Keratinocyte (primary cell): ENCODE measurements around the gene BID.

Source experiments
- EZH2 ChIP-seq: IDR thresholded peaks from one replicate; pipeline ENCODE4 v1.6.1; 2012; ENCODE audit warnings: inconsistent platforms, mild to moderate bottlenecking, low read length, moderate library complexity
- TF ChIP-seq, protein P1 (sequence below), 3 experiments: IDR thresholded peaks in 1 of 3; conservative IDR thresholded peaks in 1 of 3; optimal IDR thresholded peaks in 1 of 3; 2 replicates in 2 of 3; 3 replicates in 1 of 3; pipeline versions ENCODE3 to v1.5.1; 2011; ENCODE audit warnings: low read length in 3 of 3, mild to moderate bottlenecking in 3 of 3, moderate library complexity in 2 of 3, control low read depth in 1 of 3, inconsistent platforms in 1 of 3; ENCODE audit not compliant: insufficient read depth in 2 of 3; ENCODE audit errors: extremely low read depth in 1 of 3

DNA sequence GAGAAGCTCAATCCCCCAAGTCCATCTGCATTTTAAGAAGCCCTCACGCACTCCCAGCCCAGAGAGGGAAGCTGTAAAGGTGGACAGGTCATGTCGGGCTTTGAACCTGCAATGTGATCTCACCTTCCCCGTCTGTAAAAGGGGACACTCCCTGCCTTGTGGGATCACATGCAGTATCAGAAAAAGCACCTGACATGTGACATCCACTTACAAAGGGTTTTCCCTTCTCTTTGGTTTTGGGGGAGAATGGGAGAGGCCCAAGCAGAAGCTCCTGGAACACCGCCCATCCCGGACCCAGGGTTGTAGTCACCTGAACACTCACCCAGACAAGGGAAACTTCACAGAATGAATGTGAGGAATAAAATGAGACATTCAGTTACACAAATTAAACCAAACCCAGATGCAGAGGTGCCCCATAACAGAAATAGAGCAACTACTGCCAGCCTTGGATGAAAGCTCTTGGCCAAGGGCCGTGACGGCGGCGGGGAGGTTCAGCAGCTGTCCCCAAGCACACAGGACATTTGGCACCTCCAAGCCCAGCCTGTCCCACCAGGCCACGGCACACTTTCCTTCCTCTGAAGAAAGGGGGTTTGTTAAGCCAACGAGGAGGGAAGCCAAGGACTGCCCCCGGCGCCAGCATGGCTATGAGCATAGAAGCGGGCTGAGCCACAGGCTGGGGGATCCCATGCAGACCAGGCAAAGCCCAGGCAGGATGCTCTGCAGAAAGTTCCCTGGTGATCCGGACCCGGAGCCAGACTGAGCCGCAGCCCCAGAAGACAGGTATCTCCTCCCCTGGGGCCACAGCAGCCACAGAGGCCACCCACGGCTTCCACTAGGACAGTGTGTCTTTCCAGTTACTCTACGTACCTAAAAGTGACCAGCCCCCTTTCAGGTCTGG lies 3.8 kb downstream of the BID start:
- TF ChIP-seq, protein P1, sequence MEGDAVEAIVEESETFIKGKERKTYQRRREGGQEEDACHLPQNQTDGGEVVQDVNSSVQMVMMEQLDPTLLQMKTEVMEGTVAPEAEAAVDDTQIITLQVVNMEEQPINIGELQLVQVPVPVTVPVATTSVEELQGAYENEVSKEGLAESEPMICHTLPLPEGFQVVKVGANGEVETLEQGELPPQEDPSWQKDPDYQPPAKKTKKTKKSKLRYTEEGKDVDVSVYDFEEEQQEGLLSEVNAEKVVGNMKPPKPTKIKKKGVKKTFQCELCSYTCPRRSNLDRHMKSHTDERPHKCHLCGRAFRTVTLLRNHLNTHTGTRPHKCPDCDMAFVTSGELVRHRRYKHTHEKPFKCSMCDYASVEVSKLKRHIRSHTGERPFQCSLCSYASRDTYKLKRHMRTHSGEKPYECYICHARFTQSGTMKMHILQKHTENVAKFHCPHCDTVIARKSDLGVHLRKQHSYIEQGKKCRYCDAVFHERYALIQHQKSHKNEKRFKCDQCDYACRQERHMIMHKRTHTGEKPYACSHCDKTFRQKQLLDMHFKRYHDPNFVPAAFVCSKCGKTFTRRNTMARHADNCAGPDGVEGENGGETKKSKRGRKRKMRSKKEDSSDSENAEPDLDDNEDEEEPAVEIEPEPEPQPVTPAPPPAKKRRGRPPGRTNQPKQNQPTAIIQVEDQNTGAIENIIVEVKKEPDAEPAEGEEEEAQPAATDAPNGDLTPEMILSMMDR (optimal IDR thresholded peaks at IDR 0.05 in 1 of 3, IDR thresholded peaks at IDR 0.05 in 1 of 3, conservative IDR thresholded peaks at IDR 0.05 in 1 of 3; ENCODE audit: extremely low read depth in 1 of 3, insufficient read depth in 2 of 3, low read length in 3 of 3) = no peak
- no peak for TF ChIP-seq EZH2
